HG02852 (cell line): ENCODE measurements around the gene ATOH8.

Source experiments
- ATAC-seq: cut with Tn5 transposase; IDR thresholded peaks from one replicate; pipeline ENCODE4 v1.9.1; 2021; ENCODE audit warnings: mild to moderate bottlenecking, moderate library complexity; ENCODE audit not compliant: unreplicated experiment

Gene ATOH8

GRCh38 chr2:85769236-85769982, 15.6 kb downstream of the ATOH8 start:
- ATAC-seq: no peak

DNA sequence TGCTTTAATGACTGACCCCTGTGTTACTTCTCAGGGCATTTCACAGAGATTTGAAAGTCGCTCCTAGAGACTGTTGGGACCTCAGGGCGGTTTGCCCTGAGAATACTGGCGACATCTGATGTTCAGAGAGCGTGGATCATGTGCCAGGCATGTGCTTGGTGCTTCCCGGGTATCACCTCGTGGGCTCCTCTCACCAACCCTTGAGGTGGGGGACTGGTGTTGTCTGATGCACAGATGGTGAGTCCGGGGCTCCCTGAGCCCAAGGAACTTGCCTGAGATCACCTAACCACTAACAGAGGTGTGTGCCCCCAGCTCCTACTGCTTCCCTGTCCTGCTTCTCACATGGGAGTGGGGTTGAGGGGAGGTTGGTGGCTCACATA, 16.2 kb downstream of the ATOH8 start:
- no peak for ATAC-seq

- ATAC-seq: no peak
These were observed 16.6 kb downstream of the ATOH8 start for GRCh38 chr2:85770369-85770768.

- no peak for ATAC-seq
These were observed 17.1 kb downstream of the ATOH8 start for GRCh38 chr2:85770786-85771409.

DNA sequence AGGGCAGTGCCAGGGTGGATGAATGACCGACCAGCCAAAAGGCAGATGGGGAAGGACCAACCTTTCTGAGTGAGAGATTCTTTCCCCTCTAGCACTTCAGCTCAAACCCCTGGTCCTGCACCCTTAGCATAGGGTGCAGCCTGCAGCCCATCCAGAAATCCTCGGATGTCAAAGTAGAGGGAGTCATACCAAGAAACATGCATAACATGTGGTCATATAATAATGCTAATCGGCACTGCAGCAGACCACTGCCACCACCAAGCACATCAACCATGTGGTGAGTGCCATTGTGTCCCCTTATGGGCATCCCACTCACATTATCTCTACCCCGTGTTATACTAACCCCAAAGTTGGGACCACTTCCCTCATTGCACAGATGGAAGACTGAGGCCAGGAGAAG, 17.7 kb downstream of the ATOH8 start:
- no peak for ATAC-seq

- ATAC-seq: no peak
These were observed 18.4 kb downstream of the ATOH8 start for GRCh38 chr2:85772019-85772745.

DNA sequence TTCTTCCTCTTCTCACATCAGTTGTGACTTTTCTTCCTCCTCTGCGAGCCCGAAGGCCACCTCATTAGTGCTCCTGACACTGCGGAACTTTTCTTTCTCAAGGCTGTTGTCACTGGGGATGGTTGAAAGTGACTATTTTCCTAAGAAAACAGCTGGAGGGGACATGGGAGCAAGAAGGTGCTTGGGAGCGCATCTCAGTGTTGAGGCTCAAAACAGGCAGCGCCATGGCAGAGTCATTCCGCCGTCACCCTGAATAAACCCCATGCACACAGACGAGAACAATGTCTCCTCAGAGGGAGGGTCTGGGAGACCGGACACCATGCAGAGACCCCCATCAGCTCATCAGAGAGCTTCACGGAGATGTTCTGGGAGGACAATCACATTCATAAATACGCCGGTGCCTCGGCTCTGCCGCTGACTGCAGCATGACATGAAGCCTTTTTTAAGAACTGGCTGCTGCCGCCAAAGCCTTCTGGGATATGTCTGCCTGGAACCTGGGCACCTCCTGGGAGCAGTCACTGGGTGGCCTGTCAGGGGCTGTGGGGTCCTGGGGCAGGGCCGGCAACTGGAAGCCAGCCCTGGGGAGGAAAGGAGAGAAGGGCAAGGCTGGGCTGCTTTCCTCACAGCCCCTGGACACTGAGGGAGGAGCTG, 19.2 kb downstream of the ATOH8 start:
- no peak for ATAC-seq

GRCh38 chr2:85773692-85774091, 19.9 kb downstream of the ATOH8 start:
- no peak for ATAC-seq

- no peak for ATAC-seq
These were observed 20.6 kb downstream of the ATOH8 start for GRCh38 chr2:85774126-85774978.

GRCh38 chr2:85775406-85776381, 21.9 kb downstream of the ATOH8 start:
- no peak for ATAC-seq

GRCh38 chr2:85776672-85777071, 22.9 kb downstream of the ATOH8 start:
- no peak for ATAC-seq

GRCh38 chr2:85777441-85777861, 23.7 kb downstream of the ATOH8 start:
- ATAC-seq: no peak

DNA sequence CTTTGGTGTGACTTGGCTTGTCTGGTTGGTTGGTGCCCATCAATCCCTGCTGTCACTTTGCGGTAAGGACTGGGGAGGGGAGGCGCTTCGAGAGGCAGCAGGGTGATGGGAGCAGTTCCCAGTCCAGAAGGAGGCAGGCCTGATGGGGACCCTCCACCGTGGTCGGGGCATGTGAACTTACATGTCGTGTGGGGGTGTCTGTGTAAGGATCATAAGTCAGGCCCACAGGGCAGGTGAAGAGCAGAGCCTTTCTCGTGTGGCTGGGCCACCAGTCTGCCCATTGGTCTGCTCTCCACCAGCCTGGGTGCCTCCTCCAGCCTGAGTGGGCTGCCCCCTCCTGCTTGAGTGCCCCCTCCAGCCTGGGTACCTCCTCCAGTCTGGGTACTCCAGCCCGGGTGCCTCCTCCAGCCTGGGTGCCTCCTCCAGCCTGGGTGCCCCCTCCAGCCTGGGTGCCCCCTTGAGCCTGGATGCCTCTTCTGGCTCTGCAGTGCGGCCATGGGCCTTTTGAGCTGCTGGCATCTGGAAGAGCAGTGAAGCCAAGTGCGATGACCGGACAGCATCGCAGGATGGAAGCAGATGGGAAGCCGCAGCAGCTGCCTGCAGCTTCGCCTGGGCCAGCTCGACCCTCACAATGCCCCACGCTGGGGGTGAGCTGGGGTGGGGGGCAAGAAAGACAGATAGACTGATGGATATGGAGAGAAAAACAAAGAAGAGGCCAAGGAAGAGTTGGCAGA, 25.0 kb downstream of the ATOH8 start:
- no peak for ATAC-seq

GRCh38 chr2:85779641-85780315, 26.0 kb downstream of the ATOH8 start:
- no peak for ATAC-seq

- no peak for ATAC-seq
These were observed 26.7 kb downstream of the ATOH8 start for GRCh38 chr2:85780316-85781012.

GRCh38 chr2:85781013-85781332, 27.2 kb downstream of the ATOH8 start:
- ATAC-seq: no peak

GRCh38 chr2:85783796-85784195, 30.0 kb downstream of the ATOH8 start:
- ATAC-seq: no peak
